Fibroblast of lung (primary cell): ENCODE measurements around the gene ATP6V0B. TPM values are rescaled to one million over a fixed set of nuclear protein-coding genes. Genes with fewer than 3 reads are reported as not detected.
A peak's percentile ranks its signal among the peaks of the same experiment; 100 is the strongest.

Source experiments
- DNase-seq, 2 donors: peaks; one replicate each; pipeline versions ENCODE4 v3.0.0 to v3.0.0-alpha.2; 2010; ENCODE audit warnings: low read depth in 2 of 2
- H2AFZ ChIP-seq: 2 replicates; pipeline ENCODE4 v1.5.1; 2012; ENCODE audit warnings: low read length, control low read depth, inconsistent platforms
- H3K27ac ChIP-seq: 2 replicates; pipeline ENCODE4 v1.5.1; 2011; ENCODE audit warnings: low read length, control low read depth; ENCODE audit not compliant: insufficient read depth
- H3K27me3 ChIP-seq: 2 replicates; pipeline ENCODE4 v1.5.1; 2011; ENCODE audit warnings: mild to moderate bottlenecking, low read length; ENCODE audit not compliant: control insufficient read depth, insufficient read depth
- H3K36me3 ChIP-seq: 2 replicates; pipeline ENCODE4 v1.5.1; 2011; ENCODE audit warnings: low read length; ENCODE audit not compliant: control insufficient read depth, insufficient read depth
- H3K4me1 ChIP-seq: 2 replicates; pipeline ENCODE4 v1.5.1; 2011; ENCODE audit warnings: low read length; ENCODE audit not compliant: control insufficient read depth, insufficient read depth; ENCODE audit errors: extremely low read depth
- H3K4me2 ChIP-seq: 2 replicates; pipeline ENCODE4 v1.5.1; 2011; ENCODE audit warnings: low read length, control low read depth; ENCODE audit not compliant: insufficient read depth; ENCODE audit errors: extremely low read depth
- H3K4me3 ChIP-seq, 4 experiments: fragments of 200-600 bp in 1 of 4; sonication (generic) in 1 of 4; replicated peaks in 1 of 4; 2 replicates each; pipeline ENCODE4 v1.5.1; 2011 to 2016; ENCODE audit warnings: low read length in 4 of 4, low read depth in 3 of 4, mild to moderate bottlenecking in 3 of 4, control low read depth in 2 of 4, inconsistent platforms in 1 of 4, mixed read lengths in 1 of 4; ENCODE audit not compliant: insufficient read depth in 1 of 4; ENCODE audit errors: control extremely low read depth in 1 of 4
- H3K79me2 ChIP-seq: 2 replicates; pipeline ENCODE4 v1.5.1; 2012; ENCODE audit warnings: mild to moderate bottlenecking, low read length, inconsistent platforms; ENCODE audit not compliant: control insufficient read depth, insufficient read depth
- H3K9ac ChIP-seq: 2 replicates; pipeline ENCODE4 v1.5.1; 2011; ENCODE audit warnings: mild to moderate bottlenecking, low read length, control low read depth; ENCODE audit not compliant: insufficient read depth
- H3K9me3 ChIP-seq: 2 replicates; pipeline ENCODE4 v1.5.1; 2012; ENCODE audit warnings: low read depth, low read length; ENCODE audit not compliant: control insufficient read depth, insufficient read depth
- H4K20me1 ChIP-seq: 2 replicates; pipeline ENCODE4 v1.5.1; 2011; ENCODE audit warnings: low read length; ENCODE audit not compliant: control insufficient read depth, insufficient read depth; ENCODE audit errors: extremely low read depth
- CTCF ChIP-seq, 2 donors: IDR thresholded peaks in 1 of 2; conservative IDR thresholded peaks in 1 of 2; 1 replicate in 1 of 2; 2 replicates in 1 of 2; pipeline ENCODE4 v1.5.1; 2011 to 2012; ENCODE audit warnings: low read length in 2 of 2, control low read depth in 1 of 2, inconsistent platforms in 1 of 2, low read depth in 1 of 2, mild to moderate bottlenecking in 1 of 2
- EZH2 ChIP-seq: IDR thresholded peaks from 2 replicates; pipeline ENCODE4 v1.5.1; 2012; ENCODE audit warnings: low read length, control low read depth, mild to moderate bottlenecking; ENCODE audit errors: missing control alignments
- polyA plus RNA-seq, 2 donors: library from polyadenylated mRNA; depleted of rRNA in 1 of 2; stranded (reverse) in 1 of 2; unstranded in 1 of 2; fragments of >200 nt; gene quantifications; 2 replicates each; pipeline ENCODE4 v1.2.1, GENCODE V29; 2011 to 2012; ENCODE audit warnings: missing spikeins in 1 of 2
- total RNA-seq: library from RNA; depleted of rRNA; stranded (reverse); fragments of >200 nt; gene quantifications from 2 replicates; pipeline ENCODE4 v1.2.1, GENCODE V29; 2014

The ATP6V0B gene
- total and polyA plus RNA-seq, 2 donors (not counting 1 experiment from before 2014, with no cell fraction given) = 83.5 to 121 TPM

GRCh38 chr1:43991200-43991475, 16.4 kb downstream of the ATP6V0B start:
- no peaks in the 10 kb centered on the region for H3K9me3 ChIP-seq

GRCh38 chr1:43991476-43992231, 16.9 kb downstream of the ATP6V0B start, which contains the start of gene CCDC24:
Gene CCDC24, plus strand, starts transcription at chr1:43991599. Its CDS starts 280 bp downstream, at chr1:43991879.
- H3K9ac ChIP-seq = peak within 1 kb of the TSS; percentile 60

More at GRCh38 chr1:43991200-43991475, 16.4 kb downstream of the ATP6V0B start:
- Histone ChIP-seq H4K20me1 (no peaks in the 10 kb centered on the region), H2AFZ (peak overlapping the region; percentile 61), H3K4me3 (peak overlapping the region; percentile 42 to 67 (median 58)), H3K4me1 (peaks cover 3% of the 10 kb centered on the region), H3K36me3 (no peaks in the 10 kb centered on the region), H3K9ac (peak overlapping the region; percentile 60), H3K27ac (peak overlapping the region; percentile 44), H3K79me2 (no peaks in the 10 kb centered on the region), H3K27me3 (no peaks in the 10 kb centered on the region), H3K4me2 (peak overlapping the region; percentile 93)
- TF ChIP-seq CTCF (conservative IDR thresholded peaks at IDR 0.05 in 1 of 2, IDR thresholded peaks at IDR 0.05 in 1 of 2; ENCODE audit: low read depth in 1 of 2, low read length in 2 of 2) (no peak), EZH2 (no peak)
- DNase-seq = no peak

More at GRCh38 chr1:43991476-43992231, 16.9 kb downstream of the ATP6V0B start, which contains the start of gene CCDC24:
- Histone ChIP-seq H3K4me3 (peak within 1 kb of the TSS; percentile 42 to 67 (median 58)), H3K79me2 (no peaks in the 10 kb centered on the region), H3K27ac (peak within 1 kb of the TSS; percentile 44), H3K4me2 (peak within 1 kb of the TSS; percentile 93), H2AFZ (peak within 1 kb of the TSS; percentile 61), H4K20me1 (no peaks in the 10 kb centered on the region), H3K4me1 (peaks cover 3% of the 10 kb centered on the region), H3K9me3 (no peaks in the 10 kb centered on the region), H3K36me3 (no peaks in the 10 kb centered on the region), H3K27me3 (no peaks in the 10 kb centered on the region)
- DNase-seq = peak; percentile 68 to 74
- TF ChIP-seq EZH2 (no peak), CTCF (conservative IDR thresholded peaks at IDR 0.05 in 1 of 2, IDR thresholded peaks at IDR 0.05 in 1 of 2; ENCODE audit: low read depth in 1 of 2, low read length in 2 of 2) (no peak)
